ENCODE measurements around the gene HSPA1B. TPM values are rescaled to one million over a fixed set of nuclear protein-coding genes. Genes with fewer than 3 reads are reported as not detected.
"Not testable (repeated sequence)": the region's sequence is repeated elsewhere in the genome, so short reads cannot be mapped to it uniquely, and the experiment has no call there.

The HSPA1B gene
- total RNA-seq, 2 experiments from 2014 or later, result 49.0 to 55.7 TPM

GRCh38 chr6:31837369-31838113 is 10.0 kb downstream of the HSPA1B start:
- DNase-seq (no peak), ATAC-seq (ENCODE audit: low read depth) (no peak)
- POLR2A ChIA-PET, result interaction anchor here (0.9 to 3.0 kb wide), 6 partner anchors 22 to 296 kb away, joined by 3 to 30 read pairs (median 4); partner anchors contain the start of genes C6orf47, DDX39B, EHMT2 and LSM2
- Mint-ChIP-seq H3K4me3 (peak overlapping the region; percentile 84), H3K27ac (peak overlapping the region; percentile 93), H3K27me3 (no peaks in the 10 kb centered on the region), H3K36me3 (peaks cover 50% of the 10 kb centered on the region), H3K9me3 (no peaks in the 10 kb centered on the region), H3K4me1 (peaks cover 31% of the 10 kb centered on the region)

GRCh38 chr6:31838114-31838553 is 10.6 kb downstream of the HSPA1B start:
- not testable (repeated sequence) for ATAC-seq (ENCODE audit: low read depth); H3K9me3 Mint-ChIP-seq; DNase-seq; H3K27me3 Mint-ChIP-seq
- Mint-ChIP-seq H3K36me3 (peaks cover 50% of the 10 kb centered on the region), H3K27ac (peak overlapping the region; percentile 93), H3K4me1 (peaks cover 31% of the 10 kb centered on the region), H3K4me3 (peak overlapping the region; percentile 84)
- POLR2A ChIA-PET, result interaction anchor here (0.6 to 1.5 kb wide), 4 partner anchors 11 to 109 kb away, joined by 3 to 5 read pairs (median 4); partner anchors contain the start of genes DDAH2, EHMT2 and LSM2

- Mint-ChIP-seq H3K9me3 (no peaks in the 10 kb centered on the region), H3K27ac (peak overlapping the region; percentile 45), H3K4me1 (peaks cover 29% of the 10 kb centered on the region), H3K27me3 (no peaks in the 10 kb centered on the region), H3K36me3 (peaks cover 50% of the 10 kb centered on the region), H3K4me3 (peak overlapping the region; percentile 50)
- DNase-seq (no peak), ATAC-seq (ENCODE audit: low read depth) (no peak)
- POLR2A ChIA-PET, result interaction anchor here (0.6 to 1.5 kb wide), 4 partner anchors 10 to 187 kb away, joined by 3 to 5 read pairs (median 4); partner anchors contain the start of genes BAG6, DDAH2 and LSM2
These were observed 11.4 kb downstream of the HSPA1B start for GRCh38 chr6:31838968-31839367.

GRCh38 chr6:31839779-31840126 is 12.2 kb downstream of the HSPA1B start:
- peaks cover 29% of the 10 kb centered on the region for H3K4me1 Mint-ChIP-seq
- not testable (repeated sequence) for H3K27ac Mint-ChIP-seq

GRCh38 chr6:31842053-31842452 is 14.5 kb downstream of the HSPA1B start:
- Mint-ChIP-seq H3K36me3 (peaks cover 42% of the 10 kb centered on the region), H3K27ac (no peak overlapping the region), H3K4me1 (peaks cover 22% of the 10 kb centered on the region), H3K9me3 (no peaks in the 10 kb centered on the region), H3K27me3 (no peaks in the 10 kb centered on the region), H3K4me3 (no peak overlapping the region)
- POLR2A ChIA-PET, result no interaction called here
- DNase-seq, result no peak
- ATAC-seq (ENCODE audit: low read depth), result no peak

More at GRCh38 chr6:31839779-31840126, 12.2 kb downstream of the HSPA1B start:
- H3K9me3 Mint-ChIP-seq; H3K27me3 Mint-ChIP-seq; DNase-seq; ATAC-seq (ENCODE audit: low read depth); H3K4me3 Mint-ChIP-seq: not testable (repeated sequence)
- H3K36me3 Mint-ChIP-seq, result peaks cover 49% of the 10 kb centered on the region
- POLR2A ChIA-PET, result interaction anchor here (0.7 to 1.3 kb wide), 2 partner anchors 23 to 224 kb away, joined by 3 read pairs; partner anchors contain the start of gene NEU1

GRCh38 chr6:31844507-31844906 is 17.0 kb downstream of the HSPA1B start:
- H3K4me1 Mint-ChIP-seq, result peaks cover 9% of the 10 kb centered on the region
- H3K27ac Mint-ChIP-seq, result no peak overlapping the region

GRCh38 chr6:31847276-31847978 is 19.9 kb downstream of the HSPA1B start:
- peaks cover 3% of the 10 kb centered on the region for H3K4me1 Mint-ChIP-seq
- POLR2A ChIA-PET, result interaction anchor here (0.7 to 1.1 kb wide), 3 partner anchors 13 to 379 kb away, joined by 3 to 5 read pairs (median 4); partner anchors contain the start of gene HSPA1B
- DNase-seq (no peak), ATAC-seq (ENCODE audit: low read depth) (no peak)
- no peaks in the 10 kb centered on the region for H3K9me3 Mint-ChIP-seq
- peaks cover 8% of the 10 kb centered on the region for H3K36me3 Mint-ChIP-seq
- no peak overlapping the region for H3K4me3 Mint-ChIP-seq
- H3K27me3 Mint-ChIP-seq, result no peaks in the 10 kb centered on the region
- H3K27ac Mint-ChIP-seq, result no peak overlapping the region

More at GRCh38 chr6:31844507-31844906, 17.0 kb downstream of the HSPA1B start:
- DNase-seq, result no peak
- no peaks in the 10 kb centered on the region for H3K9me3 Mint-ChIP-seq
- no peak overlapping the region for H3K4me3 Mint-ChIP-seq
- peaks cover 28% of the 10 kb centered on the region for H3K36me3 Mint-ChIP-seq
- H3K27me3 Mint-ChIP-seq, result no peaks in the 10 kb centered on the region
- ATAC-seq (ENCODE audit: low read depth), result no peak
- POLR2A ChIA-PET, result interaction anchor here (1.4 kb wide), 1 partner anchor 18 kb away, joined by 5 read pairs; the partner anchor contains the start of gene NEU1

GRCh38 chr6:31850765-31851484 is 23.4 kb downstream of the HSPA1B start:
- H3K4me3 Mint-ChIP-seq, result no peak overlapping the region
- H3K9me3 Mint-ChIP-seq, result no peaks in the 10 kb centered on the region
- no peak for ATAC-seq (ENCODE audit: low read depth)
- H3K27ac Mint-ChIP-seq, result no peak overlapping the region
- POLR2A ChIA-PET, result interaction anchor here (0.6 kb wide), 1 partner anchor 119 kb away, joined by 3 read pairs; no protein-coding TSS in a partner anchor
- H3K27me3 Mint-ChIP-seq, result no peaks in the 10 kb centered on the region
- H3K4me1 Mint-ChIP-seq, result no peaks in the 10 kb centered on the region
- no peak for DNase-seq
- H3K36me3 Mint-ChIP-seq, result no peaks in the 10 kb centered on the region

GRCh38 chr6:31851485-31851832 is 23.9 kb downstream of the HSPA1B start:
- no peaks in the 10 kb centered on the region for H3K9me3 Mint-ChIP-seq
- no peak for ATAC-seq (ENCODE audit: low read depth)
- no peak for DNase-seq
- no peak overlapping the region for H3K4me3 Mint-ChIP-seq
- no peaks in the 10 kb centered on the region for H3K27me3 Mint-ChIP-seq
- H3K27ac Mint-ChIP-seq, result no peak overlapping the region
- H3K4me1 Mint-ChIP-seq, result no peaks in the 10 kb centered on the region
- POLR2A ChIA-PET, result interaction anchor here (0.6 kb wide), 1 partner anchor 119 kb away, joined by 3 read pairs; no protein-coding TSS in a partner anchor
- H3K36me3 Mint-ChIP-seq, result no peaks in the 10 kb centered on the region

GRCh38 chr6:31851980-31852718 is 24.6 kb downstream of the HSPA1B start:
- not testable (repeated sequence) for H3K36me3 Mint-ChIP-seq; H3K4me3 Mint-ChIP-seq; ATAC-seq (ENCODE audit: low read depth)

GRCh38 chr6:31857774-31858173 is 30.2 kb downstream of the HSPA1B start:
- H3K9me3 Mint-ChIP-seq; POLR2A ChIA-PET; H3K27me3 Mint-ChIP-seq; H3K36me3 Mint-ChIP-seq; DNase-seq; ATAC-seq (ENCODE audit: low read depth); H3K4me3 Mint-ChIP-seq: not testable (repeated sequence)
- H3K4me1 Mint-ChIP-seq, result peaks cover 12% of the 10 kb centered on the region
- peak overlapping the region; percentile 25 for H3K27ac Mint-ChIP-seq

More at GRCh38 chr6:31851980-31852718, 24.6 kb downstream of the HSPA1B start:
- H3K9me3 Mint-ChIP-seq, H3K27ac Mint-ChIP-seq, H3K27me3 Mint-ChIP-seq, POLR2A ChIA-PET, H3K4me1 Mint-ChIP-seq, DNase-seq: not testable (repeated sequence)

GRCh38 chr6:31858707-31859106 is 31.2 kb downstream of the HSPA1B start:
- no peak for DNase-seq
- Mint-ChIP-seq H3K36me3 (no peaks in the 10 kb centered on the region), H3K27me3 (no peaks in the 10 kb centered on the region), H3K9me3 (no peaks in the 10 kb centered on the region), H3K27ac (no peak overlapping the region), H3K4me1 (peaks cover 13% of the 10 kb centered on the region), H3K4me3 (no peak overlapping the region)
- ATAC-seq (ENCODE audit: low read depth), result no peak
- POLR2A ChIA-PET, result interaction anchor here (1.0 kb wide), 1 partner anchor 22 kb away, joined by 3 read pairs; no protein-coding TSS in a partner anchor

Data from activated naive CD8-positive, alpha-beta T cell treated with anti-CD3 and anti-CD28 coated beads, Interleukin-2, amount 10 ng/mL, durations not matched to agents 7 days and 5 days (primary cell).